HG03575 (cell line): Measurements from ENCODE around the gene COQ8A.

Source experiments
- ATAC-seq: cut with Tn5 transposase; IDR thresholded peaks from one replicate; pipeline ENCODE4 v1.9.1; 2021; ENCODE audit not compliant: unreplicated experiment, insufficient number of reproducible peaks, low FRiP score; ENCODE audit errors: extremely low read depth

COQ8A gene

DNA sequence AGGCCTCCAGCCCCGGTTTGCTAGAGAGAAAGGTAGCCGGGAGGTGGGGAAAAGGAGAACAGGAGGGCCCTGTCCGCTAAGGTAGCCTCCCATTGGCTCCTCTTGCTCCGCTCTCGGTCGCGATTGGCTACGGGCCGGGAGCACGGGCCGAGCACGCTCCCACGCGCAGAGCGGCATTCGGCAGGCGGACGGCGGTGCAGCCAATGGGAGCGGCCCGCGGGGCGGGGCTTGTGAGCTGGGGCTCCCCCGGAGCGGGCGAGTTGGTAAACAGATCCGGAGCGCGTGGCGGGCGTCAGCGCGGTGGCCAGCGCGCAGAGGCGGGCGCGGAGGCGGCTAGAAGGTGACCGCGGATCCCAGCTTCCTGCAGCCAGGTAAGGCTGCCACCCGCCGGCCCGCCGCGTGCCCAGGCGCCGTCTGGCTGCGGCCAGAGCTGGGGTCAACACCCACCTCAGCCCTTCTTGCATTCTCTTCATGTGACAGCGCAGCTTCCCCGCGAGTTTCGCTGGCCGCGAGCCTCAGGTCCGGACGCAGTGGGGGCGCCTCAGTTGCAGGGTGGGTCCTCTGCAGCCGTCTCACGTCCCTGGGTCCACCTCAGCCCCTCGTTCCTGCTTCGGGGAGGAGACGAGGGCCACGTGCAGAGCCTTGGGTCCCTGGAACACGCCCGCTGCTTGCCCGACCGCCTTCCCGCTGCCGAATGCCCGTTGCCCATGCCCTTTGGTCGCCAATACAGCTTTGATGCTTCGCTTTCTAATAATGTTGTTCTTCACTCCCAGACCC lies at the start of gene COQ8A:
COQ8A (plus strand) TSS at position 266 of the 777 bp plus-strand sequence. CDS start 21,092 bp downstream, outside the sequence.
- ATAC-seq = peak; percentile 94

DNA sequence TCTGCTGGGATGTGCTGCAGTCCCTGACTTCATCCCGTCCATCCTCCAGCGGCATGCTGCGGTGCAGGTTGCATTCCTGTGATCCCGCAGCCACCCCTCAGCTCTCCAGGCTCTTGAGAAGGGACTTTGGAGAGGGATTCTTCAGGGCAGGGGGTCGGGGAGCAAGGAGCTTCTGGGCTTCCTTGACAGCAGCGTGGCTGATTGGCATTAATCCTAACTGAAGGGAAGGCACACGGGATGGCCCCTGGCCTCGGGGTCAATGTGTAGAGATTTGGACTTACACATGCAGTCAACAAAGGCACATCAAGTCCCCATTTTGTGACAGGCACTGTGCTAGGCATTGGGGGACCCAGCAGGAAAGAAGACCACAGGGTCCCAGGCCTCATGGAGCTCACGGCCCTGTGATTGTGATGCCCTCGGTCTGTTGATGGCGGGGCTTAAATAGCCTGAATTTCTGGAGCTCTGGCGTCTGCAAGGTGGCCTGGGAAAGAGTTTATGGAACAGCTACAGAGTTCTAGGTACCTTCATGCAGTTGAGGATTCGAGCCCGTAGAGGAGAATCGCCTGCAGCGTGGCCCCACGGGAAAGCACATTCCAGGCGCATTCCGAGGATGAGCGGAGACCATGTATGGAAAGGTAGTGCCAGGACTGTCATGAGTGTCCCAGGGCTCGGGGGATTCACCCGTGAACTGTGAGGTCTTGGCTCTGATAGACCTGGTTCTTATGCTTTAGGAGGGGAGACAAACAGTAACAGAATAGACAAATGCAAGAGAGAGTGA lies 49.6 kb upstream of the COQ8A start:
- ATAC-seq = no peak

- ATAC-seq = no peak
Observed at GRCh38 chr1:226891346-226891745, 48.7 kb upstream of the COQ8A start.

DNA sequence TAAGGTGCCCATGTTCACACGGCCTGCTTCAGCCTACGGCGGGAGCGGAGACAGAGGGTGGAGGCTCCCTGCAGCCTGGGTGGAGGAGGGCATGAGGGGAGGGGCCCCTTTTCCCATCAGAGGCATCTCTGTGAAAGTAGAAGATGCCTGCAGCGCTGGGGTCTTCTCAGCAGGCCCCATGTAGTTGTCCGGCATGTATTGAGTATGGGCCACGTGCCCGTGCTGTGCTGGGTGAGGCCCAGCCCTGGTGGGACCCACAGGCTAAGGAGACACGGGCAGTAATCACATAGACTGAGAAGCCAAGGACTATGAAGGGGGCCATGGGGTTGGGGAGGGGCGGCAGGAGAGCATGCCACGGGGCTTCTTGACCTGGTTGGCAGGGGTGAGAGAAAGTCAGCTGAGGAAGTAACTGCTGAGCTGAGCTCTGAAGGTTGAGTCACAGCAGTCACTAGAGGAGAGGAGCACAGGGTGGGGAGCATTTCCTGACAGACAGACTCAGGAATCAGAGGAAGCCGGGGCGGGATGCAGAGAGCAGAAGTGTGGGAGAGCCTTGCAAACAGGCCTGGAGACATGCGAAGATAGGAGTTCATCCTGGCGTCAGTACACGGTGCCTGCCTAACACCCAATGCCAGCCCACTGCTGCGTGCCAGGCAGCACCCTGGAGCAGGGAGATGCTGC lies 48.1 kb upstream of the COQ8A start:
- ATAC-seq = no peak

DNA sequence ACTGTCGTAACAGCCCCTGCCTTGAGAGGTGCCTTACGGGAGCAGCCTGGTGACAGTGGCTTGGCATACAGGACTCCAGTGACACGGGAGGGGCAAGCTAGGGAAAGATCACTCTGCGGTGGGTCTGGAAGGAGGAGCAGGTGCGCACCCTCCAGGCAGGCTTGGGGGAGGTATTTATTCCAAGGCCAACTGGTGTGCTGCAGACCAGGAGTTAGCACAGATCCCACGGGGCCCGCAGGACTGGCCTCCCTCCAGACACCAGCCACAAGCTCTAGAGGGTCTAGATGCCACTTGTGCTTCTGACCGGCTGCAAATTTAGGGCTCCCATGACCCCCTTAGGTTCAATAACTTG lies 47.6 kb upstream of the COQ8A start:
- ATAC-seq = no peak

GRCh38 chr1:226893936-226894335 lies 46.2 kb upstream of the COQ8A start:
- no peak for ATAC-seq

DNA sequence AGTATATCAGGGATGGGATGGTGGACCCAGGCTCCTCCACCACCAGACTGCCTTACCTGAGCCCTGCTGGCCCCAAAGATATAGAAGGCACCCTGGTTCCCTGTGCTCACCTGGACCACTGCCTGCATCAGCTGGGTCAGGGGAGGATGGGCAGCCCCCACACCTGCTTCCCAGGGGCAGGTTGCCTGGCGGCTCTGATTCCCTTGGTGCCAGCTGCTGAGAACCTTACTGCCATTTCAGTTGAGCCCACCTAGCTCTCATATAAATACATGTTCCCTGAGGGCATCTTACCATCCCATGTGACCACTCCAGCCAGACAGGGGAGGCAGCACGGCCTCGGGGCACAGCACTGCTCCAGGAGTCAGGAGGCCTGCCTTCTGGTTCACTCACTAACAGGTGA lies 45.3 kb upstream of the COQ8A start:
- ATAC-seq = no peak

DNA sequence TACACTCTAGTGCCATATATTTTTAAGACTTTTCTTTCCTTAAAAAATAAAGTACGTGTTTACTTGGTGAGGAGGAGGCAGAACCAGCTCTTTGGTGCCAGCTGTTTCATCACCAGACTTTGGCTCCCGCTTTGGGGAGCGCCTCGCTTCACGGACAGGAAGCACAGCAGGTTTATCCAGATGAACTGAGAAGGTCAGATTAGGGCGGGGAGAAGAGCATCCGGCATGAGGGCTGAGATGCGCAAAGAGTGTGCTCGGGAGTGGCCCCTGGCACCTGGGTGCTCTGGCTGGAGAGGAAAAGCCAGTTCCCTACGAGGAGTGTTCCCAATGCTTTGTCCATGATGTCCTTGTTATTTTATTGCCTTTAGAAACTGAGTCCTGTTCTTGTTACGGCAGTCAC lies 44.5 kb upstream of the COQ8A start:
- ATAC-seq = no peak

- ATAC-seq = no peak
Observed at GRCh38 chr1:226898246-226898645, 41.8 kb upstream of the COQ8A start.

- no peak for ATAC-seq
Observed at GRCh38 chr1:226901421-226901820, 38.7 kb upstream of the COQ8A start.

DNA sequence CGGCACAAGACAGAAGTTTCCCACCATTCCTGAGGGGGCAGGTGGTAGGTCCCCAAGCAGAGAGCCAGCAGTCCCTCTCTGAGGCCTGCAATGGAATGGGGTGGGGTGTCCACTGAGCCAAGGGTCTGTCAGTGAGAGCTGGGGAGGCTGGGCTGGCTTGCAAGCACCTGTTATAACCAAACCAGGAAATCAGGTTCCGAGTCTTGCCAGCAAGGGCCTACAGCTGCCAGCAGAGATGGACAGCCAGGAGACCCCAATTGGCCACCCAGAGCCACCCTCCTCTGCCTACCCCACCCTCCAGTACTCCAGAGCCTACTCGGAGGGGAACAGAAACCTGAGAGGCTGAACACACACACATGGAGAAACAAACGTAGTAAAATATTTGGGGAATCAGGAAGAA lies 37.5 kb upstream of the COQ8A start:
- no peak for ATAC-seq

- no peak for ATAC-seq
Observed at GRCh38 chr1:226903819-226904716, 36.0 kb upstream of the COQ8A start.

GRCh38 chr1:226904772-226905171 lies 35.3 kb upstream of the COQ8A start:
- ATAC-seq = no peak

DNA sequence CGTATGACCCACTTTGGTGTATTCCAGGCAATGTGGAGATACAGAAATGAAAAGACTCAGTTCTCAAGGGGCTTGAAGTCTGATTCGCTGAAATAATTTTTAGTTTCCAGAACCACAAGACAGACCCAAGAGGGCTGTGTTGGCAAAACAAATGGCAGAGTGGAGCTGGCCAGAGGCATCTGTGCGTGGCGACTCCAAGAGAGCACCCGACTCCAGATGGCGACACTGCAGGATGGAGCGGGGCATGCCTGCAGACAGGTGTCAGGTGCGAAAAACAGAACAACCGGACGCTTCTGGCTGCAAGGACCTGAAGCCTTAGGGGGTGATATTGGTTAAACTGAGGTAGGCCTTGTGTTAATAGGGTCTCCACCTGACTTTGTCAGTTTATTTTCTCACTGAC lies 31.7 kb upstream of the COQ8A start:
- ATAC-seq = no peak

GRCh38 chr1:226908913-226909312 lies 31.2 kb upstream of the COQ8A start:
- ATAC-seq = no peak

DNA sequence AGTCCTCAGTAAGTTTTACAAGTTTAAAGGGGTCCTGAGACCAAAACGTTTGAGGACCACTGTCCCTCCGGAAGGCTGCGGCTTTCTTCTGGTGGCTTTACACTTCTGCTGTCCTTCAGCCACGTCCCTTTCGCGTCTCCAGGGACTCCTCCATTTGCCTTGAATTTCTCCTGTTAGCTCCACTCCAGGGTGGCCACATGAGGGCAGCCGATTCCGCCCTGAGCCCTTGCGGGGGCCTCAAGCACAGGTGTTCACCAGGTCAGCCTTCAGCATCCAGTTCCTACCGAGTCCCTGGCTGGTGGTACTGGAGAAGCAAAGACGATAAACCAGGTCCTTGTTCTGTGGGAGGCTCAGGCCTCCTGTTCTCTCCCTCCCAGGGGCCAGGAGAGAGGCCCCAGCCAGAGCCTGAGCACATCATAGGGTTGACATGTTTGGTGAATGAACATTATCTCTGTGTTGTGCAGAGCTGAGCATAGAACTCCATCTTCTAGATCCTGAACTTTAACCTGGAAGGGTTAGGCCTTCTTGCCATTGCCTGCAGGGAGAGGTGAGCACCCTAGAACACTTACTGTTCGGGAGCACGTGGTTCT lies 27.4 kb upstream of the COQ8A start:
- ATAC-seq = no peak

DNA sequence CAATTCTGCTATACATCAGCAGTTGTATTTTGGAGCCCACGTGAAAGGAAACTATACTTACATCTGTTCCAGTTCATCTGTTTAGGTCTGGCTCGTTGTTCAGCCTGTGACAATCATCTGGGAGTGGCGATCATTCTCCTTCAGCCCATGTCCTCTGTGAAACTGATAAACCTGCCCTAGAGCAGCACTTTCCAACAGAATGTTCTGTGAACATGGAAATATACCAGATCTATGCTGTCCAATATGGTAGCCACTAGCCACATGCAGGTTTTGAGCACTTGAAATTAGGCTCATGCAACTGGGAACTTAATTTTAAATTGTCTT lies 24.5 kb upstream of the COQ8A start:
- no peak for ATAC-seq

DNA sequence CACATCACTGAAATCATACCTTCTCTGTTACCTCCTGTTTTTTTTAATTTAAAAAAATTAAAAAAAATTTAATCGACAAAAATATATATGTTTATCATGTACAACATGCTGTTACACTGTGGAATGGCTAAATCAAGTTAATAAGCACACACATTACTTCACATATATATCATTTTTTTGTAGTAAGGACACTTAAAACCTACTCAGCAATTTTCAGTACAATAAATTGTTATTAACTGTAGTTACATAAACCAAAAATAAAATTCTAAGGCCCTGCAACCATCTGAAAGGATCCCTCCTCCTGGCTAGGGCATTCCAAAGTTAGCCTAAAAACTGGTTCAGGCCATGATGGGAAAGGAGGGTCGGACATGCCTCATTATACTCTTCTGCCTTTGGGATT lies 23.6 kb upstream of the COQ8A start:
- no peak for ATAC-seq

DNA sequence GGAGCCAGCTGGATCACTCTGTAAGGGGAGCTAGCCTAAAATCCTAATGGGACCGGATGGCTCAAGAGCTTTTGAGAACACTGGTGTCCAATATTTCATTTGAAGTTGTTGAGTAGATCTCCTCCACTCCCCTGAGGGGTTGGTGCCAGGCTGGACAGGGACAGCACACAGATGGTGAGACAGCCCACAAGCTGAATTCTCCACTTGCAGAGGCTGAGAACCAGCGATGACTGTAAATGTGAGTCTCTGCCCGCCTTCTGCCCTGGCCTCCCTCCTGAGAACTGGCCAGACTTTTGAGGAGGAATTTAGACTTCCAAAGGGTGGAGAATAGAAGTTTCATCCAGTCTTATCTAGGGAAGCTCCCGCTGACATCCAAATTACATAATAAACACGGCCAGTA lies 20.5 kb upstream of the COQ8A start:
- no peak for ATAC-seq
